GM12865 (cell line): Measurements from ENCODE around the gene TNS2.

ENCODE experiments used
- DNase-seq: peaks from one replicate; pipeline ENCODE4 v3.0.0; 2010; ENCODE audit warnings: low read depth
- H3K4me3 ChIP-seq: 2 replicates; pipeline ENCODE4 v1.5.1; 2011; ENCODE audit warnings: mild to moderate bottlenecking, low read depth, low read length, control low read depth
- CTCF ChIP-seq: IDR thresholded peaks from 2 replicates; pipeline ENCODE4 v1.5.1; 2011; ENCODE audit warnings: low read length, control low read depth, low read depth, inconsistent platforms; ENCODE audit not compliant: insufficient read depth; ENCODE audit errors: missing control alignments

Gene TNS2

GRCh38 chr12:53054112-53054878 lies 4.4 kb downstream of the TNS2 start:
- DNase-seq, result peak; percentile 92
- TF ChIP-seq CTCF, result no peak
- peak overlapping the region; percentile 79 for H3K4me3 ChIP-seq

GRCh38 chr12:53055471-53056266 lies 5.8 kb downstream of the TNS2 start:
- no peak for DNase-seq
- H3K4me3 ChIP-seq, result no peak overlapping the region
- no peak for TF ChIP-seq CTCF

DNA sequence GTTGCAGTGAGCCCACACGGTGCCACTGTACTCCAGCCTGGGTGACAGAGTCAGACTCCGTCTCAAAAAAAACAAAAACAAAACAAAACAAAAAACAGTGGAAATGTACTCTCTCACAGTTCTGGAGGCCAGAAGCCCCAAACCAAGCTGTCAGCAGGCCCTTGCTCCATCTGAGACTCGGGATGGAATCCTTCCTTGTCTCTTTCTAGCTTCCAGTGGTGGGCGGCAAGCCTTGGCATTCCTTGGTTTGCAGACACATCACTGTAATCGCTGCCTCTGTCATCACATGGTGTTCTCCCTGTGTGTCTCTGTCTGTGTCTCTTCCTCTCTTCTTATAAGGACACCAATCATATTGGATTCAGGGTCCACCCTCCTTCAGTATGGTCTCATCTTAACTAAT lies 6.4 kb downstream of the TNS2 start:
- no peak for TF ChIP-seq CTCF
- DNase-seq, result no peak
- H3K4me3 ChIP-seq, result no peak overlapping the region

DNA sequence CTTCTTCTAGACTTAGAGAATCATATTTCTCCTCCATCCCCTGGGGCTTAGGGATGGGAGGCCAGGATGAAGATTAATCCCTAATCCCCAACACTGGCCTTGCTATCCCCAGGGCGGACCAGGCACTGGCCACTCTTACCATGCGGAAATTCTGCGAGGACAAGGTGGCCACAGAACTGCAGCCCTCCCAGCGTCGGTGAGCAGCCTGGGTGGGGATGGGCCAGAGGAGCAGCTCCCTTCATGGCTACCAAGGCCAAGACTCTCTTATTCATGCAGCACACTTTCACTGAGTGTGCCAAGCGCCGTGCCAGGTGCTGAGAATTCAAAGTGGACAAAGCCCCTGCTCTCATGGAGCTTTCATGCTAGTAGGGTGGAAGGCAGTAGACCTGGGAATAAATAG lies 7.0 kb downstream of the TNS2 start:
- no peak for TF ChIP-seq CTCF
- no peak for DNase-seq
- H3K4me3 ChIP-seq, result no peak overlapping the region

DNA sequence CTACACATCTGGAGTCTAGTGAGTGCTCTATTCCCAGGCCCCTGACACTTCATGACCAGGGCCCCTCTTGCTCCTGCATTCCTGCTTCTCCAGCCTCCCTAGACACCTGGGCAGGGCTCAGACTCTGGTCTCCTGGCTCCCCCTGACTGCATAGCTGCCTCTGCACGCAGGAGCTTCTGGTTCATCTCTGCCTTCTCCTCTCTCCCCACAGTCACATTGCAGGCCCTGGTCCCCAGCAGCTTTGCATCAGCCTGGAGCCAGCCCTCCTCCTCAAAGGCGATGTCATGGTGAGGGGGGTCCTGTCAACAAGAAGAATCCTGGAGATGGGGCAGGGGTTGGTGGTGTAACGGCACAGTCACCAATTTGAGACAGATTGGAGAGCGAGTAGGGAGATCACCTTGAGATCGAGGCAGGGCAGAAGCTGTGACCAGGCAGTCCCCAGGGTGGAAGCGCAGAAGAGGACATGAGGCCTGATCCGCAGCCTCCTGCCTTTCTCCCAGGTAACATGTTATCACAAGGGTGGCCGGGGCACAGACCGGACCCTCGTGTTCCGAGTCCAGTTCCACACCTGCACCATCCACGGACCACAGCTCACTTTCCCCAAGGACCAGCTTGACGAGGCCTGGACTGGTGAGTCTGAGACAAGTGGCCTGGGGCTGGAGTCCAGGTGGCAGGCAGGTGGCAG lies 8.1 kb downstream of the TNS2 start:
- TF ChIP-seq CTCF, result no peak
- DNase-seq, result no peak
- no peak overlapping the region for H3K4me3 ChIP-seq

DNA sequence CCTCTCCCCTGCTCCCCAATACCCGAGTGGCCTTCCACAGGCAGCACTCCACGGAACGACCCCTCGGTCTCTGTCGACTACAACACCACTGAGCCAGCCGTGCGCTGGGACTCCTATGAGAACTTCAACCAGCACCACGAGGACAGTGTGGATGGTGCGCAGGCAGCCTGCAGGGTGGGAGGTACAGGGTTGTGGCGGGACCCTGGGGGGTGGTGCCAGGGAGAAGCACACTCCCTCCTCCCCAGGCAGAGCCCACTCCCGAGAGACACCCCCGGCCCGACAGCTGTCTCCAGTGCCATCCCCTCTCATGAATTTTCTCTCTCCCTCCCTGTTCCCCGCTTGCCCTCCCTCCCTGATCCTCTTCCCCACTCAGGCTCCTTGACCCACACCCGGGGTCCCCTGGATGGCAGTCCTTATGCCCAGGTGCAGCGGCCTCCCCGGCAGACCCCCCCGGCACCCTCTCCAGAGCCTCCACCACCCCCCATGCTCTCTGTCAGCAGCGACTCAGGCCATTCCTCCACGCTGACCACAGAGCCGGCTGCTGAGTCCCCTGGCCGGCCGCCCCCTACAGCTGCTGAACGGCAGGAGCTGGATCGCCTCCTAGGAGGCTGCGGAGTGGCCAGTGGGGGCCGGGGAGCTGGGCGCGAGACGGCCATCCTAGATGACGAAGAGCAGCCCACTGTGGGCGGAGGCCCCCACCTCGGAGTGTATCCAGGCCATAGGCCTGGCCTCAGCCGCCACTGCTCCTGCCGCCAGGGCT lies 9.0 kb downstream of the TNS2 start:
- no peak for TF ChIP-seq CTCF
- H3K4me3 ChIP-seq, result no peak overlapping the region
- no peak for DNase-seq
